MM.1S (cell line): ENCODE data around the gene FAM118B.

Experiments used
- DNase-seq: peaks from one replicate; pipeline ENCODE4 v3.0.0-alpha.2; 2015
- H2AFZ ChIP-seq: fragments of 300-600 bp; sonication (generic); 2 replicates; pipeline ENCODE4 v1.6.0; 2016; ENCODE audit warnings: antibody characterized with exemption, low read length
- H3F3A ChIP-seq: fragments of 300-600 bp; sonication (generic); 2 replicates; pipeline ENCODE4 v1.6.1; 2016; ENCODE audit warnings: mild to moderate bottlenecking, antibody characterized with exemption, low read length, moderate library complexity, mixed read lengths; ENCODE audit not compliant: insufficient read depth
- H3K27ac ChIP-seq: fragments of 300-600 bp; sonication (generic); 2 replicates; pipeline ENCODE4 v1.5.1; 2016; ENCODE audit warnings: mild to moderate bottlenecking, low read length
- H3K27me3 ChIP-seq: fragments of 300-600 bp; sonication (generic); replicated peaks from 2 replicates; pipeline ENCODE4 v1.6.0; 2016; ENCODE audit warnings: low read length; ENCODE audit not compliant: insufficient read depth
- H3K36me3 ChIP-seq: fragments of 300-600 bp; sonication (generic); replicated peaks from 2 replicates; pipeline ENCODE4 v1.6.1; 2016; ENCODE audit warnings: mild to moderate bottlenecking, low read length, mixed read lengths; ENCODE audit not compliant: insufficient read depth
- H3K4me1 ChIP-seq: fragments of 300-600 bp; sonication (generic); 2 replicates; pipeline ENCODE4 v1.6.1; 2016; ENCODE audit warnings: low read length, mixed read lengths
- H3K4me2 ChIP-seq: fragments of 300-600 bp; sonication (generic); 2 replicates; pipeline ENCODE4 v1.6.0; 2016; ENCODE audit warnings: low read depth, low read length
- H3K4me3 ChIP-seq: fragments of 300-600 bp; sonication (generic); 2 replicates; pipeline ENCODE4 v1.5.1; 2016; ENCODE audit warnings: low read length, mixed read lengths
- H3K79me2 ChIP-seq: fragments of 300-600 bp; sonication (generic); 2 replicates; pipeline ENCODE4 v1.6.1; 2016; ENCODE audit warnings: mixed run types, low read length, mixed read lengths
- H3K9ac ChIP-seq: fragments of 300-600 bp; sonication (generic); 2 replicates; pipeline ENCODE4 v1.6.1; 2016; ENCODE audit warnings: low read length, mixed read lengths
- H3K9me2 ChIP-seq: fragments of 300-600 bp; sonication (generic); replicated peaks from 2 replicates; pipeline ENCODE4 v1.6.1; 2016; ENCODE audit warnings: mild to moderate bottlenecking, low read length, mixed read lengths; ENCODE audit not compliant: insufficient read depth
- H3K9me3 ChIP-seq: fragments of 300-600 bp; sonication (generic); replicated peaks from 2 replicates; pipeline ENCODE4 v1.6.1; 2016; ENCODE audit warnings: mild to moderate bottlenecking, low read length, mixed read lengths; ENCODE audit not compliant: insufficient read depth
- H4K20me1 ChIP-seq: fragments of 300-600 bp; sonication (generic); 2 replicates; pipeline ENCODE4 v1.6.1; 2016; ENCODE audit warnings: mild to moderate bottlenecking, low read length, moderate library complexity, mixed read lengths; ENCODE audit not compliant: insufficient read depth
- EZH2 ChIP-seq: fragments of 300-600 bp; sonication (generic); optimal IDR thresholded peaks from 2 replicates; pipeline ENCODE3; 2017; ENCODE audit warnings: low read depth, mild to moderate bottlenecking, antibody characterized with exemption, low read length, mixed read lengths
- EZH2phosphoT487 ChIP-seq: fragments of 300-600 bp; sonication (generic); IDR thresholded peaks from 2 replicates; pipeline ENCODE4 v1.6.1; 2018; ENCODE audit warnings: antibody characterized with exemption, low read length
- TF ChIP-seq, protein P1 (sequence below): fragments of 300-600 bp; sonication (generic); IDR thresholded peaks from 2 replicates; pipeline ENCODE4 v1.5.1; 2016; ENCODE audit warnings: antibody characterized with exemption, low read length, mixed read lengths

FAM118B gene

DNA sequence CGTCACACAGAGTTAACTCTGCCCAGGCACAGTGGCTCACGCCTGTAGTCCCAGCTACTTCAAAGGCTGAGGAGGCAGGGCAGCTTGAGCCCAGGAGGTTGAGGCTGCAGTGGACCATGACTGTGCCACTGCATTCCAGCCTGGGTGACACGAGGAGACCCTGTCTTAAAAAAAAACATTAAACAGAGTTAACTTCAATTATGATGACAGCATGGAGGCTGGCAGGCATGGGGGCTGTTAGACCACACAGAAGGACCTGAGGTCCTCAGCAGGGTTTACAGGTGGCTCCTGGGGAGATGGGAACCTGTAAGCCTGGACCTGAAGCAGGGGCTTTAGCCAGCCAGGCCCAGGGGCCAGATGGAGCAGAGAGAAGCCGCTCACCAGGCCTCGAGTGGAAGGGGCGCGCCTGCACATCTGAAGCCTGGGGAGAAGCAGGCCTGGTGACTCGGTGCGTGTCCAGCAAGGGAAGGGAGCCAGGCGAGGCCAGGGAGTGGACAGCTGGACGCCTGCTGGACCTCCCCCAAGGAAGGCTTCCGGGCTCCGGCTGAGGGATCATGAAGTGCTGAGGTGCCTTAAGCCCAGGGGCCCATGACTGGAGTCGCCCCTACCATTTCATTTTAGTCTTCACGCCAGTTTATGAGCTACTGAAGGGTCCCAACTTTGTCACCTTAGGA, 25.4 kb upstream of the FAM118B start:
- Histone ChIP-seq H2AFZ (no peak overlapping the region), H4K20me1 (no peaks in the 10 kb centered on the region), H3K4me2 (no peak overlapping the region), H3K9me3 (no peaks in the 10 kb centered on the region), H3K27ac (no peak overlapping the region), H3K27me3 (no peaks in the 10 kb centered on the region), H3K9me2 (no peaks in the 10 kb centered on the region), H3F3A (peaks cover 33% of the 10 kb centered on the region), H3K4me1 (peaks cover 38% of the 10 kb centered on the region), H3K79me2 (peaks cover 9% of the 10 kb centered on the region; the same call in 1 of the 2 replicates), H3K36me3 (no peaks in the 10 kb centered on the region), H3K9ac (no peak overlapping the region), H3K4me3 (no peak overlapping the region)
- TF ChIP-seq EZH2phosphoT487 (no peak), EZH2 (no peak)
- TF ChIP-seq, protein P1, sequence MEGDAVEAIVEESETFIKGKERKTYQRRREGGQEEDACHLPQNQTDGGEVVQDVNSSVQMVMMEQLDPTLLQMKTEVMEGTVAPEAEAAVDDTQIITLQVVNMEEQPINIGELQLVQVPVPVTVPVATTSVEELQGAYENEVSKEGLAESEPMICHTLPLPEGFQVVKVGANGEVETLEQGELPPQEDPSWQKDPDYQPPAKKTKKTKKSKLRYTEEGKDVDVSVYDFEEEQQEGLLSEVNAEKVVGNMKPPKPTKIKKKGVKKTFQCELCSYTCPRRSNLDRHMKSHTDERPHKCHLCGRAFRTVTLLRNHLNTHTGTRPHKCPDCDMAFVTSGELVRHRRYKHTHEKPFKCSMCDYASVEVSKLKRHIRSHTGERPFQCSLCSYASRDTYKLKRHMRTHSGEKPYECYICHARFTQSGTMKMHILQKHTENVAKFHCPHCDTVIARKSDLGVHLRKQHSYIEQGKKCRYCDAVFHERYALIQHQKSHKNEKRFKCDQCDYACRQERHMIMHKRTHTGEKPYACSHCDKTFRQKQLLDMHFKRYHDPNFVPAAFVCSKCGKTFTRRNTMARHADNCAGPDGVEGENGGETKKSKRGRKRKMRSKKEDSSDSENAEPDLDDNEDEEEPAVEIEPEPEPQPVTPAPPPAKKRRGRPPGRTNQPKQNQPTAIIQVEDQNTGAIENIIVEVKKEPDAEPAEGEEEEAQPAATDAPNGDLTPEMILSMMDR: no peak
- no peak for DNase-seq

GRCh38 chr11:126186708-126187529, 24.7 kb upstream of the FAM118B start:
- Histone ChIP-seq H3K9me2 (no peaks in the 10 kb centered on the region), H3K36me3 (no peaks in the 10 kb centered on the region), H3K4me2 (peak overlapping the region; percentile 87), H3K4me3 (peak overlapping the region; percentile 58; the same call in 1 of the 2 replicates), H3K79me2 (peaks cover 9% of the 10 kb centered on the region; the same call in 1 of the 2 replicates), H2AFZ (no peak overlapping the region), H3K9me3 (no peaks in the 10 kb centered on the region), H3K4me1 (peaks cover 38% of the 10 kb centered on the region), H3F3A (peaks cover 33% of the 10 kb centered on the region), H4K20me1 (no peaks in the 10 kb centered on the region), H3K27me3 (no peaks in the 10 kb centered on the region), H3K27ac (peak overlapping the region; percentile 99; the same call in 1 of the 2 replicates), H3K9ac (peak overlapping the region; percentile 95)
- no peak for DNase-seq
- TF ChIP-seq, protein P1: peak; percentile 31
- no peak for TF ChIP-seq EZH2phosphoT487

- H3K27me3 ChIP-seq: no peaks in the 10 kb centered on the region
- peaks cover 12% of the 10 kb centered on the region; the same call in 1 of the 2 replicates for H3K79me2 ChIP-seq
- H3K36me3 ChIP-seq: no peaks in the 10 kb centered on the region
- H3K4me2 ChIP-seq: peak overlapping the region; percentile 87
- peaks cover 38% of the 10 kb centered on the region for H3K4me1 ChIP-seq
- H3K4me3 ChIP-seq: peak overlapping the region; percentile 58
- no peaks in the 10 kb centered on the region for H3K9me3 ChIP-seq
- H4K20me1 ChIP-seq: no peaks in the 10 kb centered on the region
- TF ChIP-seq, protein P1: no peak
- TF ChIP-seq EZH2phosphoT487: no peak
- TF ChIP-seq EZH2: no peak
- H3K9ac ChIP-seq: peak overlapping the region; percentile 95
- peak overlapping the region; percentile 51 for H2AFZ ChIP-seq
- peak; percentile 92 for DNase-seq
- H3K27ac ChIP-seq: peak overlapping the region; percentile 99
- no peaks in the 10 kb centered on the region for H3K9me2 ChIP-seq
- peaks cover 33% of the 10 kb centered on the region for H3F3A ChIP-seq
Observed at GRCh38 chr11:126188332-126189108, 23.1 kb upstream of the FAM118B start.
